GM18858 (cell line): ENCODE results near the gene SIT1.
A peak's percentile ranks its signal among the peaks of the same experiment; 100 is the strongest.

Experiments used
- ATAC-seq: cut with Tn5 transposase; IDR thresholded peaks from one replicate; pipeline ENCODE4 v1.9.1; 2021; ENCODE audit not compliant: unreplicated experiment

The SIT1 gene

DNA sequence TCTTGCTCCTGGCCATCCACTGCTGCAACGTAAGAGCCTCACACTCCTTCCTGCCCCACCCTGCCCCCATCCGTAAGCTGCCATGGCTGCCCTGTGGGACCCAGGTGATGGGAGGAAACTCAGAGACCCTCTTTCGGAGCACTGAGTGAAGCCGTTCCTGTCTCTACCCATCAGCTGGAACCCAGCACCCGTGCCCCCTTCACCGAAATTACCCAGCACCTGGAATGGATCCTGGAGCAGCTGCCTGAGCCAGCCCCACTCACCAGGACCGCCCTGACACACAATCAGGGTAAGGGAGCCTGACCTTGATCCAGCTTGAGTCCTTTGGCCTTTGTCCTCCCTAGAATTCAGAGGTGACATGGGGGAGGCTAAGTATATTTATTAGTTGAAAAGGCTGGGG lies 42.5 kb downstream of the SIT1 start:
- no peak for ATAC-seq

DNA sequence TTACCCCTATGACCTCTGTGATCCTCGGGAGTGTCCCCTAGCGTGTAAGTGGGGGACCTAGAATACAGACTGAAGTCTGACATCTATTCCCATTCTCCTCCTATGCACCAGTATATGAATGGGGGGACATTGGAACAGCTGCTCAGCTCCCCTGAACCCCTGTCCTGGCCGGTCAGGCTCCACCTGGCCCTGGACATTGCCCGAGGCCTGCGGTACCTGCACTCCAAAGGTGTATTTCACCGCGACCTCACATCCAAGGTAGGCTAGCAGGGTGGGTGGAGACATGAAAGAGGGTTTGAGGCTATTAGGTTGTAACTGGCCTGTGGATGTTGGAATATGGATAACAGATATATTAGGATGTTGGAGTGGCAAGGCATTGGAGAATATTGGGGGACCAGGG lies 44.0 kb downstream of the SIT1 start:
- ATAC-seq: no peak

DNA sequence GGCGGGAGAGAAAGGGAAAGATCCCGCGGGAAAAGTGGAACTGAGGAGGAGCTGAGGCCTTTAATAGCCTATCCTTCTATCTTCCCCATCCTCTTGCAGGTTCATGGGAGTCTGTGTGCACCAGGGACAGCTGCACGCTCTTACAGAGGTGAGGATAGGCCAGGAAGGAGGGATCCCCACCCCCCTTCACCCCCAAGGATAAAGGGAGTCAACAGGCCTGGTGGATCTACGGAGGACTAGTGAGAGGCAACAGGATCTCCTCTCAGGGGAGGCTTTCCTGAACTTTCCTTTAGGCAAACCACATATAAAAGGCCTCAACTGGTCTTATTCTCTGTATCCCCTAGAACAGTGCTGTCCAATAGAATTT lies 44.6 kb downstream of the SIT1 start:
- no peak for ATAC-seq

DNA sequence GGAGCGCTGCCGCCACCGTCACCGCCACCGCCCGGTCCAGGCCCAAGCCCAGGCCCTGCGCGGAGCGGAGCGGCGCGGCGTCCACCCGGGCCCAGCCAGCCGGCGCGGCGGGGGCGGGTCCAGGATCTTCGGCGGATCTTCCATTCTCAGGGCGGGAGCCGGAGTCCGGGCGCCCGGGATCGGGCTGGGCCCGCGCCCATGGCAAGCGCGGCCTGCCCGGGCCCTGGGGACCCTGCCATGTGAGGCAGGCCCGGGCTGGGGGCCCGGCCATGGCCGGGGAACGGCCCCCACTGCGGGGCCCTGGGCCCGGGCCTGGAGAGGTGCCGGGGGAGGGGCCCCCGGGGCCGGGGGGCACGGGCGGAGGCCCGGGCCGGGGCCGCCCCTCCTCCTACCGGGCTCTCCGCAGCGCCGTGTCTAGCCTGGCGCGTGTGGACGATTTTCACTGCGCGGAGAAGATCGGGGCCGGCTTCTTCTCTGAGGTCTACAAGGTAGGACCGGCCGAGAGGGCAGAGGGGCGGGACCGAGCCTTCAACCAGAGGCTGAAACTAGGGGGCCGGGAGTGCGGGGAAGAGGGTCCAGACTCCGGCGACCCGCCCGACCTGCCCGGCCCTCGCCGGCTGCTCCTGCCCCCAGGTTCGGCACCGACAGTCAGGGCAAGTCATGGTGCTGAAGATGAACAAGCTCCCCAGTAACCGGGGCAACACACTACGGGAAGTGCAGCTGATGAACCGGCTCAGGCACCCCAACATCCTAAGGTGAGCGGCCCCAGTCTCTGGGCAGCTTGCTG lies 45.2 kb downstream of the SIT1 start:
- ATAC-seq: peak; percentile 7

DNA sequence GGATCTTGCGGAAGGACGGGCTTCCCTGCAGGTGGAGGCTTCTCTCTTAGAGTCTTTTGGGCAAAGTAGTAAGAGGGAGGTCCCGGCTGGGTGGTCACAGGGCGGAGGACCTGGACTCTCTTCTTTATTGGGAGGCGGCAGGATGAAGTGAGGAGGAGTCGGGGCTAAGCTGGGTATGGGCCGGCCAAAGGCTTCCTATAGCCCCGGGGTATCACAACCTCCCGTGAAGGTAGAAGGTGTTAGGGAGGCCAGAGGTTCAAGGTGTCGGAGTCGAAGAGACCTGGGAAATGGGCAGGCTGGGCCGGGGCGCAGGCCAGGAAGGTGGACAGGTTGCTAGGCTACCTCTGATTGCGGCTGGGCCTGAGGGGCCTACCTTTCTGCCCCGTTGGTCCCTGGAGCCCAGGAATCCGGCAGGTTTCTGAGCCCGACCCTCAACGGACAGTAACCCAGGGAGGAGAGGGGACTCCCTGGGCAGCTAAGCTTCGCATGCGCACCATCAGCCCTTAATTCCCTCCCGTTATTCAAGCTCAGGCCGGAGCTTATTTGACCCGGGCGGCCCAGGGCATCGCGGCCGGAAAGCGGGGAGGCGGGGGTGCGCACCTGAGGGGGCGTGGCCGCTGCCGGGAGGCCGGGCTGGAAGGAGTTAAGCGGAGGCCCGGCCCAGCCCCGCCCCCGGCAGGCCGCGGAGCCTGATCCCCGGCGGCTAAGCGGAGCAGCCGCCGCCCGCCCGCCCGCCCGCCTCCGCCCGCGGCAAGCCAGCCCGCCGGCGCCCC lies 46.0 kb downstream of the SIT1 start, which contains the start of gene TESK1:
TSS of gene TESK1 (plus strand) at position 685 of the 773 bp plus-strand sequence. CDS start 358 bp downstream, outside the sequence.
- peak; percentile 23 for ATAC-seq

DNA sequence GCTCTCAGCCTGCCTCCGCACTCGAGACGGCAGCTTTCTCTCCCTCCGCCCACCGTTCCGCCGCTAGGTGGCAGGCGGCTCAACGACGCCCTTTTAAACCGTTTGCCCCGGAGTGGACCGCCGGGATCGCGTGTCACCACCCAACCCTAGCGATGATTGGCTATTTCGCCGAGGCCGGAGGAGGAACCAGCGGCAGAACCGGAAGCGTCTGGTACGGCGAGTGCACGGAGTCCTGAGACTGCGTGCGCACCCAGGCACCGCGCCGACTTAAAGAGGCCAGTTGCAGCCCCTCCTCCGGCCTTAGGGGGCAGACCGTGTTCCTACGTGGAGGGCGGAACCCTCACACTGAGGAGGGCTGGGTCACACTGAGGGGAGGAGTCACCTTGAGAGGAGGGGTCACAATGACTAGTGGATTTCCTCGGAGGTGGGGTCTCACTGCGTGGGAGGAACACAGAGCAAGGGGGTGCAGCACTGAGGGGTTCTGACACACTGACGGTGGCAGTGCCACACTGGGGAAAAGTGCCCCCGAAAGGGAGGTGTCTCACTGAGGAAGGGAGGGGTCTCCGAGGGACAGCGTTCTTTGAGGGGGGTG lies 46.6 kb downstream of the SIT1 start:
- peak; percentile 80 for ATAC-seq

DNA sequence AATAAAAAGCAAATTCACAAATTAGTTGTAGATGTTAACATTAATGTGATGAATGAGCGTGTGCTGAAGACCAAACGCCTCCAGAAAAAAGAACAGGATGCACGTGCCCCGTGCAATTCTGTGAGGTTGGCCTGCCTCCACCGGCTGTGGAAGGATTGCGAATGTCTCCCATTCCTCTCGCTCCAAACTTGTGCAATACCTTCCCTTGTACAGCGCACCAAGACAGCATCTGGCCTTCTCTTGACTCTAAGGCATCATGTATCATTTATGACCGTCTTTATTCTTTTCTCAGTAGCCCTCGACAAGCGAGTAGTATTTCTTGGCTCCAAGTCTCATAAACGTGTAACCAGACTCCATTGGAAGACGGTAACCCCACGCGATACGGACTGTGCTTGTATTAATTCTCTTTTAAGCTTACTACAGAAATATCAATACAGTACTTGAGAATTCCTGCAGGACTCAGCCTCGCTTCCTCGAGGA lies 47.2 kb downstream of the SIT1 start:
- no peak for ATAC-seq

DNA sequence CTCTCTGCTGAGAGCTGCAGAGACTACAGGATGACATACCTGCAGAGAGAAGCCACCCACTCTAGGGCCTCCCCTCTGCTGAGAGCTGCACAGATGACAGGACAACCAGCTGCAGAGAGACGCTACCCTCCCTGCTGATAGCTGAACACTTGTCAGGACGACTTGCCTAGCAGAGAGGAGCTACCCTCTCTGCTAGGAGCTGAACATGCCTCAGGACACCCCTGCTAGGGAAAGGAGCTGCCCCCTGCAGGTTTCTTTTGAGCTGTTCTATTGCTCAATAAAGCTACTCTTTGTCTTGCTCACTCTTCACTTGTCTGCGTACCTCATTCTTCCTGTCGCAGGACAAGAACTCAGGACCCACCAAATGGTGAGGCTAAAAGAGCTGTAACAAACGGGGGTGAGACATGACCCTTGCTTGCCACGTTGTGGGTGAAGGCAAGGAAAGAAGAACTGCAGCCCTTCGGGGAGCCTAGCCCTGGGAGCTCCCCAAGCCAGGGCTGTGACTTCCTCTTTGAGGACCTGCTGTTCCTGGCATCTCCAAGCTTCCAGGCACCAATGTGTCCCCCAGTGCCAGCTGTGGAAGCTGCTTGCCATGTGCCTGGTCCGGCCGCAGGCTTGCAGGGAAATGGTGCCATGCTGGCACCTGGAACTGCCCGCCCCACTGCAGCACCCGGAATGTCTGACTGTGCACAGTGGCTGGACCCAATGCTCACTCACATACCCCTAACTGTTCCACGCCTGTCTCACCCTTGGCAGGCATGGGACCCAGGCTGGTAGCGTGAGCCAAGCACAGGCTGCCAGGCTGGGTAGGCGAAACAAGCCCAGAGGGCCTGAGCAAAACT lies 50.7 kb downstream of the SIT1 start:
- no peak for ATAC-seq
